Measurements from ENCODE around the gene BLOC1S2.
A peak's percentile ranks its signal among the peaks of the same experiment; 100 is the strongest.
"Not testable (repeated sequence)": the region's sequence is repeated elsewhere in the genome, so short reads cannot be mapped to it uniquely, and the experiment has no call there.

The BLOC1S2 gene

DNA sequence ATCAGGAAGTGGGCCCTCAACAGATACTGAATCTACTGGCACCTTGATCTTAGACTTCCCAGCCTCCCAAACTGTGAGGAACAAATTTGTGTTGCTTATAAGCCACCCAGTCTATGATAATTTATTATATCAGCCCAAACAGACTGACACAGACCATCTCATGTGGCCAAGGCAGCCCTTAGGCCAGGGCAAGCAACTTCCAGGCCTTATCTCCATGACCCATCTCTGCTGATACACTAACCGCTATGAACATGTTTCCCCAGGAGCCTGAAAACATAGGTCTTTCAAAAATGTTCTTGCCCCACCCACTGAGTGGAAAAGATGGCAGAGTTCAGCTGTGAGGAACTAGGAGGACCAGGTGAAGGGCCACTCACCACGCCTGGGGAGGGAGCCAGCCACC is 3.2 kb upstream of the BLOC1S2 start:
- no peak for DNase-seq

- DNase-seq, result no peak
Observed at GRCh38 chr10:100288196-100288595, 1.7 kb upstream of the BLOC1S2 start.

GRCh38 chr10:100287756-100288155 is 1.3 kb upstream of the BLOC1S2 start:
- no peak for DNase-seq

DNA sequence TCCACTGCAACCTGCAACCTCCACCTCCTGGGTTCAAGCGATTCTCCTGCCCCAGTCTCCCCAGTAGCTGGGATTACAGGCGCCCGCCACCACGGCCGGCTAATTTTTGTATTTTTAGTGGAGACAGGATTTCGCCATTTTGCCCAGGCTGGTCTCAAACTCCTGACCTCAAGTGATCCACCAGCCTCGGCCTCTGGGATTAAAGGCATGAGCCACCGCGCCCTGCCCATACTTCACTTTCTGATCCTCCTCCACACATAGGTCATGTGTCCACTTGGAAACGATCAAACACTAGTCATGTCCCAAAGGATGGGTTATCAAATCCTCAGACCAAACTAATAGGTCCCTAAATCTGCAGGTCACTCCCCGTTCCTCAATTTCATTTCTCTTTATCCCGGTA is 1.2 kb downstream of the BLOC1S2 start:
- DNase-seq, result not testable (repeated sequence)

DNA sequence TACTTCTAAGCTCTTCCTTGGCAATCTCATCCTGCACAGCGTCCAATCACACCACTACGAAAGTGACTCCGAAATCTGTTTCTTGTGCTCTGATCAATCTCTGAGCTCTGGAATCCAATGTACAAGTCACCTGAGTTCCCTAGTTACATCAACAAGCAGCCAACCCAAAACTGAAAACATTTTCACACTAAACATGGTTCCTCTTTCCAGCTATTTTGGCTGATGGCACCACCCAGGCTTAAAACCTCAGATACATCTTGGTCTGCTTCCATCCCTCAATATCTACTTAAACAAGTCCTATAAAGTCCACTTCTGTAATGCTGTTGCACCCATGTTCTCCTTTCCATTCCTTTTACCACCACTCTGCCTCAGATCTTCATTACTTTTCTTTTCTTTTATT is 3.6 kb downstream of the BLOC1S2 start:
- DNase-seq, result no peak

DNA sequence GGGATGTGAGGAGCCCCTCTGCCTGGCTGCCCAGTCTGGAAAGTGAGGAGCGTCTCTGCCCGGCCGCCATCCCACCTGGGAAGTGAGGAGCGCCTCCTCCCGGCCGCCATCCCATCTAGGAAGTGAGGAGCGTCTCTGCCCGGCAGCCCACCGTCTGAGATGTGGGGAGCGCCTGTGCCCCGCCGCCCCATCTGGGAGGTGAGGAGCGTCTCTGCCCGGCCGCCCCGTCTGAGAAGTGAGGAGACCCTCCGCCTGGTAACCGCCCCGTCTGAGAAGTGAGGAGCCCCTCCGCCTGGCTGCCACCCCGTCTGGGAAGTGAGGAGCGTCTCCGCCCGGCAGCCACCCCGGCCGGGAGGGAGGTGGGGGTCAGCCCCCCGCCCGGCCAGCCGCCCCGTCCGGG is 9.5 kb downstream of the BLOC1S2 start:
- not testable (repeated sequence) for DNase-seq

GRCh38 chr10:100267239-100268104 is 19.0 kb downstream of the BLOC1S2 start, which contains the start of gene CWF19L1:
TSS of gene CWF19L1 (minus strand) at chr10:100267638. CDS start at chr10:100267593, 45 bp downstream.
- peak; percentile 70 for DNase-seq

GRCh38 chr10:100265821-100266485 is 20.5 kb downstream of the BLOC1S2 start:
- no peak for DNase-seq

GRCh38 chr10:100254191-100254590 is 32.3 kb downstream of the BLOC1S2 start:
- DNase-seq, result no peak

DNA sequence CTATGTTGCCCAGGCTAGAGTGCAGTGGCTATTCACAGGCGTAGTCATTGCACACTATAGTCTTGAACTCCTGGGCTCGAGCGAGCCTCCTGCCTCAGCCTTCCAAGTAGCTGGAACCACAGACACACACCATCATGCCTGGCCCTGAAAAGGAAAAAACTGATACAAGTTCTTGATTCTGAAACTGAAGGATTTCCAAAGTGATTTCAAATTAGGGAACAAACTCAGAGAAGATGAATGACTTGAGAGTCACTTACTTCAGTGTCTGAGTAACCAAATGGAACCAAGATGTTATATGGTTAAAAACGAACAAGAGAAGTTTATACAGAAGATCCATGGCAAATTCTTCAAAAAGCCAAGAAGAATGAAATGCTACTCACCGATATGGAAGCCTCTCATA is 33.4 kb downstream of the BLOC1S2 start:
- no peak for DNase-seq

DNA sequence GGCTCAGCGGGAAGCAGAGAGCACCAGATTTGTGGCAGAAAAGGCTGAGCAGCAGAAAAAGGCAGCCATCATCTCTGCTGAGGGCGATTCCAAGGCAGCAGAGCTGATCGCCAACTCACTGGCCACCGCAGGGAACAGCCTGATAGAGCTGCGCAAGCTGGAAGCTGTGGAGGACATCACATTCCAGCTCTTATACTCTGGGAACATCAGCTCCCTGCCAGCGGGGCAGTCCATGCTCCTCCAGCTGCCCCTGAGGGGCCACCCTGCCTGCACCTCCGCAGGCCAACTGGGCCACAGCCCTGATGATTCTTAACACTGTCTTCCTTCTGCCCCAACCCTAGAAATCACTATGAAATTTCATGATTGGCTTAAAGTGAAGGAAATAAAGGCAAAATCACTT is 37.7 kb downstream of the BLOC1S2 start:
- no peak for DNase-seq

DNA sequence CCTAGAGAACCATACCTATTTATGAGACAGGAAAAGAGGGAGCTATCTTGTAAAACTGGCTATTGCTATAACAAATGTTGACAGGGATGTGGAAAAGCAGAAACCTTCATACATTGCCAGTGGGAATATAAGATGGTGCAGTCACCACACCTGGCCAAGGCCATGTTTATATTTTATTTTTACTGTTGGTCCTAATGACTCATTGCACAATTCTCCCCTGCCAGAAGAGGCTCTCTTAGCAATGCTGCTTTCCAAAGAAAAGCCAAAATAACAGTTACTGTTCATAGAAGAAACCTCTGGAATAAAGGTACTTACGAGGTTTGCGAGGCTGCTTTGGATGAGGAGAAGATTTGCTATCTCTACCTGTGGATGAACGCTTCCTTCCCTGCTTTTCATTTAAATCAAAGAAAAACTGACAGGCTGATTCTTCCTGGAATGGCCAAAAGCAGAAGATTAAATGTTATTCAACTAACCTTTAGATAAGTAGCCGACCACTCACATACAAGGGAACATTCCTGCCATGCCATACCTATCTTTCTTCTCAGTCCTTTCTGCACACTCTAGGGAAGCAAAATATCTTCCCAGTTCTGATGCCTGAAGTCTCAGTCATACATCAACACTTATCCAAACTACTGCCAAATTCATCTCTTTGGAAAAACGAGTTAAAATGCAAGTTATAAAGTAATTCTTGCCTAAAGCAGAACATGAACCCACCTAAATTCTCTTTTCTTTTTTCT is 40.8 kb downstream of the BLOC1S2 start:
- DNase-seq, result no peak

GRCh38 chr10:100239851-100240250 is 46.6 kb downstream of the BLOC1S2 start:
- no peak for DNase-seq

DNA sequence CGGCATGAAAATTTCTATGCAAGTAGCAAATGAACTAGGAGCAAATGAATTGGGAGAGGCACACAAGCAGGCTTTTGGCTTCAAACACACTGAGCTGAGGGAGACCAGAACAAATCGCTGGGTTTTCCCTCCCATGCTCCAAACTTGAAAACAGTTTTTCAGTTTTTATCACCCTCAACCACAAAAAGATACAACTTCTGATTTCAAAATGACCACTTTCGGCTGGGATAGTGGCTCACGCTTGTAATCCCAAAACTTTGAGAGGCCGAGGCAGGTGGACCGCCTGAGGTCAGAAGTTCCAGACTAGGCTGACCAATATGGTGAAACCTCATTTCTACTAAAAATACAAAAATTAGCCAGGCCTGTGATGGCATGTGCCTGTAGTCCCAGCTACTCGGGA is 48.1 kb downstream of the BLOC1S2 start:
- no peak for DNase-seq

- DNase-seq, result no peak
Observed at GRCh38 chr10:100232101-100232500, 54.4 kb downstream of the BLOC1S2 start.

DNA sequence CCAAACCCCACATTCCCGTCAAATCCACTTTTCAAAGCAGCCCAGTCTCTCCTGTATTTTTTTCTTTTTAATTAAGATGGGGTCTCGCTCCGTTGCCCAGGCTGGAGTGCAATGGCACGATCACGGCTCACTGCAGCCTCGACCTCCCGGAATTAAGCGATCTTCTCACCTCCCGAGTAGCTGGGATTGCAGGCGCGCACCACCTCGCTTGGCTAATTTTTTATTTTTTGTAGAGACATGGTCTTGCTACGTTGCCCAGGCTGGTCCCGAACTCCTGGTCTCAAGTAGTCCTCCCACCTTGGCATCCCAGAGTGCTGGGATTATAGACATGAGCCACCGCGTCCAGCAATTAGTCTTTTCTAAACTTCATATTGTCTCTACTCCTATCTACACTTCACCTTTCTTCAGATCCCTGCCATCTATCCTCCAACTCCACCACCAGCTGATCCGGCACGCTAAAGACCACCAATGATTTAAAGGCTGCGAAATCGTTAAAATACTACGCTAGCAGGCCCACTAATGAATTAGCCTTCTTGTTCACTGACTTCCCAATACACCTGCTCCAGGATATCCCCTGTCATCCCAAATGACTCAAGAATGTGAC is 56.6 kb downstream of the BLOC1S2 start:
- DNase-seq, result no peak

- no peak for DNase-seq
Observed at GRCh38 chr10:100223879-100224278, 62.6 kb downstream of the BLOC1S2 start.
